Upper lobe of left lung (tissue), 6 donors: ENCODE results near the gene PDE7B. TPM values are rescaled to one million over a fixed set of nuclear protein-coding genes. Genes with fewer than 3 reads are reported as not detected.
"Not testable (repeated sequence)": the region's sequence is repeated elsewhere in the genome, so short reads cannot be mapped to it uniquely, and the experiment has no call there.

ENCODE experiments used
- ATAC-seq, 2 donors: fragments of 200-7000 bp; cut with Tn5 transposase; one replicate each; pipeline ENCODE4 v1.9.1; 2022; ENCODE audit warnings: mild to moderate bottlenecking in 2 of 2, moderate library complexity in 2 of 2; ENCODE audit not compliant: low FRiP score in 2 of 2
- DNase-seq, 2 donors: peaks; one replicate each; pipeline ENCODE4 v3.0.0-alpha.2; 2019 to 2020
- H3K27ac ChIP-seq, 4 donors: fragments of 200-600 bp; sonication (generic); one replicate each; pipeline ENCODE4 v1.5.1; 2016 to 2019
- H3K27me3 ChIP-seq, 4 donors: fragments of 200-600 bp; sonication (generic); one replicate each; pipeline ENCODE4 v1.5.1; 2017 to 2019
- H3K36me3 ChIP-seq, 4 donors: fragments of 200-600 bp; sonication (generic); one replicate each; pipeline ENCODE4 v1.5.1; 2016 to 2019
- H3K4me1 ChIP-seq, 4 donors: fragments of 200-600 bp; sonication (generic); one replicate each; pipeline ENCODE4 v1.5.1; 2018 to 2019
- H3K4me3 ChIP-seq, 4 donors: fragments of 200-600 bp; sonication (generic); one replicate each; pipeline ENCODE4 v1.5.1; 2017 to 2019; ENCODE audit warnings: mild to moderate bottlenecking in 2 of 4, moderate library complexity in 1 of 4
- H3K9me3 ChIP-seq, 4 donors: fragments of 200-600 bp; sonication (generic); one replicate each; pipeline ENCODE4 v1.5.1; 2018 to 2019
- CTCF ChIP-seq, 6 experiments: fragments of 450-650 bp in 4 of 6; fragments of 200-600 bp in 2 of 6; sonication (generic) in 2 of 6; IDR thresholded peaks; one replicate each; pipeline ENCODE4 v1.5.1; 2016 to 2019; ENCODE audit warnings: antibody characterized with exemption in 6 of 6
- EP300 ChIP-seq, 4 donors: sonication (generic); formaldehyde crosslinking; IDR thresholded peaks; one replicate each; pipeline ENCODE4 v1.5.1; 2017; ENCODE audit warnings: antibody characterized with exemption in 4 of 4, control low read depth in 2 of 4
- POLR2A ChIP-seq, 4 donors: fragments of 450-650 bp; IDR thresholded peaks; one replicate each; pipeline ENCODE4 v1.5.1; 2016 to 2017; ENCODE audit warnings: antibody characterized with exemption in 4 of 4, mild to moderate bottlenecking in 2 of 4
- POLR2AphosphoS5 ChIP-seq, 2 donors: sonication (generic); formaldehyde crosslinking; IDR thresholded peaks; one replicate each; pipeline ENCODE4 v1.5.1; 2017; ENCODE audit warnings: antibody characterized with exemption in 2 of 2
- WGBS, 2 donors: methylation state at CpG; one replicate each; pipeline ENCODE4 v1.1.5; 2017 to 2018; 5-methylcytosine and 5-hydroxymethylcytosine counted together
- total RNA-seq, 6 donors: library from RNA; depleted of rRNA in 4 of 6; stranded (reverse); fragments of >200 nt in 4 of 6; gene quantifications; one replicate each; pipeline versions ENCODE4 v1.1.0 to v1.2.1, GENCODE V29; 2016 to 2021
- donor health status: DM: no; HTN: no; CAD: no; lungs with moderate emphysema.
- donor health status: DM: no; HTN: yes; CAD: no; lungs with severe emphysema.

The PDE7B gene
- total RNA-seq, 6 donors from 2014 or later: 1.0 to 4.4 (median 2.6) TPM

- Histone ChIP-seq H3K36me3 (no peaks in the 10 kb centered on the region), H3K4me3 (no peak overlapping the region), H3K27me3 (no peaks in the 10 kb centered on the region), H3K4me1 (no peaks in the 10 kb centered on the region), H3K27ac (no peak overlapping the region), H3K9me3 (no peaks in the 10 kb centered on the region)
- DNase-seq (no peak), ATAC-seq (no peak)
- WGBS, 2 donors: 64 to 76% methylated on average over 3 of the region's 3 CpGs
- TF ChIP-seq POLR2AphosphoS5 (IDR thresholded peaks at IDR 0.05): no peak
- no peak for TF ChIP-seq POLR2A (IDR thresholded peaks at IDR 0.05)
- TF ChIP-seq CTCF (IDR thresholded peaks at IDR 0.05): no peak
- TF ChIP-seq EP300 (IDR thresholded peaks at IDR 0.05): no peak
Observed at GRCh38 chr6:136134751-136135150, 283.2 kb downstream of the PDE7B start.

GRCh38 chr6:136136274-136136673 is 284.8 kb downstream of the PDE7B start:
- no peaks in the 10 kb centered on the region for H3K9me3 ChIP-seq

GRCh38 chr6:136137008-136137692 is 285.6 kb downstream of the PDE7B start:
- DNase-seq (no peak), ATAC-seq (peak in 1 of 2 donors; percentile 34)
- H3K4me1 ChIP-seq: no peaks in the 10 kb centered on the region
- no peaks in the 10 kb centered on the region for H3K9me3 ChIP-seq
- H3K27ac ChIP-seq: no peak overlapping the region
- H3K4me3 ChIP-seq: no peak overlapping the region
- TF ChIP-seq CTCF (IDR thresholded peaks at IDR 0.05): no peak
- no peak for TF ChIP-seq POLR2AphosphoS5 (IDR thresholded peaks at IDR 0.05)
- TF ChIP-seq EP300 (IDR thresholded peaks at IDR 0.05): no peak
- TF ChIP-seq POLR2A (IDR thresholded peaks at IDR 0.05): no peak
- 51 to 54% methylated on average over 3 of the region's 3 CpGs for WGBS, 2 donors
- H3K27me3 ChIP-seq: no peaks in the 10 kb centered on the region
- H3K36me3 ChIP-seq: no peaks in the 10 kb centered on the region

More at GRCh38 chr6:136136274-136136673, 284.8 kb downstream of the PDE7B start:
- no peak for TF ChIP-seq CTCF (IDR thresholded peaks at IDR 0.05)
- TF ChIP-seq POLR2A (IDR thresholded peaks at IDR 0.05): no peak
- no peak for TF ChIP-seq EP300 (IDR thresholded peaks at IDR 0.05)
- no peak for TF ChIP-seq POLR2AphosphoS5 (IDR thresholded peaks at IDR 0.05)
- H3K27me3 ChIP-seq: no peaks in the 10 kb centered on the region
- DNase-seq (no peak), ATAC-seq (no peak)
- H3K4me3 ChIP-seq: no peak overlapping the region
- H3K27ac ChIP-seq: no peak overlapping the region
- no peaks in the 10 kb centered on the region for H3K4me1 ChIP-seq
- H3K36me3 ChIP-seq: no peaks in the 10 kb centered on the region
- 81 to 83% methylated on average over 2 of the region's 2 CpGs for WGBS, 2 donors

GRCh38 chr6:136137739-136138402 is 286.4 kb downstream of the PDE7B start:
- no peak for ATAC-seq
- no peak overlapping the region for H3K27ac ChIP-seq
- 91 to 92% methylated on average over 3 of the region's 3 CpGs for WGBS, 2 donors

GRCh38 chr6:136139111-136139510 is 287.6 kb downstream of the PDE7B start:
- not testable (repeated sequence) for H3K27me3 ChIP-seq, H3K4me3 ChIP-seq, H3K27ac ChIP-seq, H3K36me3 ChIP-seq, DNase-seq, H3K4me1 ChIP-seq, ATAC-seq, H3K9me3 ChIP-seq
- 90 to 92% methylated on average over 5 to 6 of the region's 6 CpGs for WGBS, 2 donors

More at GRCh38 chr6:136137739-136138402, 286.4 kb downstream of the PDE7B start:
- no peaks in the 10 kb centered on the region for H3K9me3 ChIP-seq
- H3K4me1 ChIP-seq: no peaks in the 10 kb centered on the region
- DNase-seq: no peak
- no peak overlapping the region for H3K4me3 ChIP-seq
- no peak for TF ChIP-seq POLR2AphosphoS5 (IDR thresholded peaks at IDR 0.05)
- TF ChIP-seq CTCF (IDR thresholded peaks at IDR 0.05): no peak
- TF ChIP-seq EP300 (IDR thresholded peaks at IDR 0.05): no peak
- TF ChIP-seq POLR2A (IDR thresholded peaks at IDR 0.05): no peak
- H3K36me3 ChIP-seq: no peaks in the 10 kb centered on the region
- no peaks in the 10 kb centered on the region for H3K27me3 ChIP-seq
